ENCODE results near the gene GRIA4.

DNA sequence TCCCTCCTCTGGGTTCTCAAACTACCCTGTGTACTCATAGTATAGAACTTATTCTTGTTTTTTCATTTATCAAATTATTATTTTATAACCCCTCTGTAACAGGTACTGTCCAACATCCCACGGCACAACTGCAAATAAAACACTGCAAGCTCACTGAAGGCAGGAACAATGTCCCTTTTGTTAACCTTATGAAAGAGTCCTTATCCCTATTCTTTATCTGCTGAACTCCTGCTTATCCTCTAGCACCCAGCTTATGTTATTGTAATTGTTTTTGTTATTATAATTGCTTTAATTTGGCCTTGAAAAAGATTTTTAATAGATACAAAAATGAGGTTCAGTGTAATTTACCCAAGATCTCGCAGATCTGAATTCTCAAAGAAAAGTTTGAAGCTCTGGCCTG, 281.8 kb downstream of the GRIA4 start:
- TF ChIP-seq, protein P1, sequence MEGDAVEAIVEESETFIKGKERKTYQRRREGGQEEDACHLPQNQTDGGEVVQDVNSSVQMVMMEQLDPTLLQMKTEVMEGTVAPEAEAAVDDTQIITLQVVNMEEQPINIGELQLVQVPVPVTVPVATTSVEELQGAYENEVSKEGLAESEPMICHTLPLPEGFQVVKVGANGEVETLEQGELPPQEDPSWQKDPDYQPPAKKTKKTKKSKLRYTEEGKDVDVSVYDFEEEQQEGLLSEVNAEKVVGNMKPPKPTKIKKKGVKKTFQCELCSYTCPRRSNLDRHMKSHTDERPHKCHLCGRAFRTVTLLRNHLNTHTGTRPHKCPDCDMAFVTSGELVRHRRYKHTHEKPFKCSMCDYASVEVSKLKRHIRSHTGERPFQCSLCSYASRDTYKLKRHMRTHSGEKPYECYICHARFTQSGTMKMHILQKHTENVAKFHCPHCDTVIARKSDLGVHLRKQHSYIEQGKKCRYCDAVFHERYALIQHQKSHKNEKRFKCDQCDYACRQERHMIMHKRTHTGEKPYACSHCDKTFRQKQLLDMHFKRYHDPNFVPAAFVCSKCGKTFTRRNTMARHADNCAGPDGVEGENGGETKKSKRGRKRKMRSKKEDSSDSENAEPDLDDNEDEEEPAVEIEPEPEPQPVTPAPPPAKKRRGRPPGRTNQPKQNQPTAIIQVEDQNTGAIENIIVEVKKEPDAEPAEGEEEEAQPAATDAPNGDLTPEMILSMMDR (IDR thresholded peaks at IDR 0.05), result no peak
- no peak for TF ChIP-seq POLR2A (IDR thresholded peaks at IDR 0.05)
